NT2/D1 (cell line): ENCODE data around the gene DDX21.
"Not testable (repeated sequence)": the region's sequence is repeated elsewhere in the genome, so short reads cannot be mapped to it uniquely, and the experiment has no call there.

Experiments
- DNase-seq: peaks from one replicate; pipeline ENCODE4 v3.0.0-alpha.2; 2011; ENCODE audit warnings: low read depth, low spot score
- H3K27me3 ChIP-seq: 2 replicates; pipeline ENCODE4 v1.6.0; 2011; ENCODE audit warnings: mild to moderate bottlenecking; ENCODE audit not compliant: insufficient read length, insufficient read depth
- H3K36me3 ChIP-seq: 2 replicates; pipeline ENCODE4 v1.6.1; 2011; ENCODE audit warnings: mild to moderate bottlenecking, low read length, mixed read lengths; ENCODE audit not compliant: insufficient read depth, insufficient read length
- H3K4me1 ChIP-seq: 2 replicates; pipeline ENCODE4 v1.5.1; 2011; ENCODE audit not compliant: insufficient read depth, insufficient read length
- H3K4me3 ChIP-seq: 2 replicates; pipeline ENCODE4 v1.5.1; 2011; ENCODE audit warnings: low read depth; ENCODE audit not compliant: insufficient read length
- H3K9ac ChIP-seq: 2 replicates; pipeline ENCODE4 v1.6.0; 2011; ENCODE audit warnings: low read depth; ENCODE audit not compliant: insufficient read length
- H3K9me3 ChIP-seq: 2 replicates; pipeline ENCODE4 v1.5.1; 2011; ENCODE audit warnings: mild to moderate bottlenecking, low read length; ENCODE audit not compliant: insufficient read depth
- SUZ12 ChIP-seq: IDR thresholded peaks from 2 replicates; pipeline ENCODE4 v1.6.1; 2011; ENCODE audit not compliant: insufficient read length, insufficient read depth; ENCODE audit errors: extremely low read depth
- YY1 ChIP-seq: IDR thresholded peaks from 2 replicates; pipeline ENCODE4 v1.6.1; 2011; ENCODE audit not compliant: insufficient read length, insufficient read depth
- ZNF274 ChIP-seq: IDR thresholded peaks from 2 replicates; pipeline ENCODE4 v1.6.1; 2011; ENCODE audit warnings: mild to moderate bottlenecking, low read depth, low read length

The DDX21 gene

DNA sequence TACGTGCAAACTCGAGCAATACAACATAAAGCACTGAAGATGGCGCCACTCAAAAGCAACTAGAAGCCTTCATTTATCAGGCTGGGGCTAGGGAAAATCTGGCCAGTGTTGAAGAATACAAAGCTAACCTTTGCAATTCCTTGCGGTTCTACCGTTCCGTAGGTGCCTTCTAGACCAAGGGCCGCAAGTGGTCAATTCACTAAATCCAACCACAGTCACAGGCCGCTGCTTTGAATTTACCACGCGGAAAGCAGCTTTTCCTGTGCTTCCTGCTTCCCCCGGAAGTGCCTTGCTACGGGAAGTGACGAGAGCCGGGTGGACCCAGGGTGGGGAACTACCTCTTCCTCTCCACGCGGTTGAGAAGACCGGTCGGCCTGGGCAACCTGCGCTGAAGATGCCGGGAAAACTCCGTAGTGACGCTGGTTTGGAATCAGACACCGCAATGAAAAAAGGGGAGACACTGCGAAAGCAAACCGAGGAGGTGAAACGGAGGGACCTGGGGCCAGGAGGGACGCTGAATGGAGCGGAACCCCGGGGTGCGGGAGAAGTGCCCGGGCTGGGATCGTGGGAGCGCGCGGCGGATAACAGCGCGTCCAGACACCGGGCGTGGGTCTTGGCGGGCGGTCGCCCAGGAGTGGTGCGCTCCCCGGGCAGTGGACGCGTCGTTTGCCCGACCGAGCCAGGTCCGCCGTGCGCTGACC lies at the start of gene DDX21:
Gene DDX21, plus strand, starts transcription at position 339 of the 701 bp plus-strand sequence. Its CDS starts 56 bp downstream, at position 395.
- TF ChIP-seq SUZ12, result no peak
- TF ChIP-seq YY1, result no peak
- no peak for TF ChIP-seq ZNF274
- Histone ChIP-seq H3K4me1 (peaks cover 2% of the 10 kb centered on the region), H3K9ac (peak within 1 kb of the TSS; percentile 98), H3K4me3 (peak within 1 kb of the TSS; percentile 99), H3K9me3 (no peaks in the 10 kb centered on the region), H3K36me3 (peaks cover 32% of the 10 kb centered on the region), H3K27me3 (no peaks in the 10 kb centered on the region)
- peak; percentile 68 for DNase-seq

DNA sequence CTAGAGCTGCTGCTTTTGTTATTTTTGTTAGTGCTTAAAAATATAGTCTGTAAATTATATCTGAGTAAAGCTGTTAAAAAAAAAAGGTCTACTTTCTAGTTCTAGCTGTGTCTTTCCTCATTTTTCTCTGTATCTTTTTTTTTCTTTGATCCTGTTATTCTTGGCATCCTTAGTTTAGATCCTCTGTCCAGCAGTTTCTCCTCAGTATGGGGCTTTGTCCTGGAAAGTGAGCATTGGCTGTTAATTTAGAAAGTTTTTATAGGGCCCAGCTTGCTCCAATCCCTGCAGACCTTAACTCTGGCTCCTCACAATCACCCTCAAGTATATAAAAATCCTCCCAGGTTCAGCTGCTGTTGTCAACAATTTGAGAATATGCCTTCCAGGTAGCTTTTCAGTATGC lies 31.4 kb upstream of the DDX21 start:
- no peaks in the 10 kb centered on the region for H3K9me3 ChIP-seq
- H3K9ac ChIP-seq, result no peak overlapping the region
- no peaks in the 10 kb centered on the region for H3K4me1 ChIP-seq
- no peak for TF ChIP-seq SUZ12
- no peak for DNase-seq
- no peaks in the 10 kb centered on the region for H3K27me3 ChIP-seq
- H3K36me3 ChIP-seq, result peaks cover 24% of the 10 kb centered on the region
- H3K4me3 ChIP-seq, result no peak overlapping the region

DNA sequence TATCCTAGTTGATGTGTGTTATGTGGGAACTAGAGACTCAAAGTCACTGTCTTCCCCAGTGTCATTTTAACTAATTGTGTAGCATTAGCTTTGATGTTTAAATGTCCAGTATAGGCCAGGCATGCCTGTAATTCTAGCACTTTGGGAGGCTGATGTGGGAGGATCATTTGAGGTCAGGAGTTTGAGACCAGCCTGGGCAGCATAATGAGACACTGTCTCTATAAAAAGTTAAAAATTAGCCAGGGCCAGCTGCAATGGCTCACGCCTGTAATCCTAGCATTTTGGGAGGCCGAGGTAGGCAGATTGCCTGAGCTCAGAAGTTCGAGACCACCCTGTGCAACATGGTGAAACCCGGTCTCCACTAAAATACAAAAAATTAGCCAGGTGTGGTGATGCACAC lies 30.5 kb upstream of the DDX21 start:
- H3K4me3 ChIP-seq, result no peak overlapping the region
- H3K27me3 ChIP-seq, result no peaks in the 10 kb centered on the region
- H3K4me1 ChIP-seq, result no peaks in the 10 kb centered on the region
- H3K36me3 ChIP-seq, result peaks cover 21% of the 10 kb centered on the region
- TF ChIP-seq SUZ12, result no peak
- no peak for TF ChIP-seq ZNF274
- no peak for TF ChIP-seq YY1
- no peak overlapping the region for H3K9ac ChIP-seq
- no peak for DNase-seq
- no peaks in the 10 kb centered on the region for H3K9me3 ChIP-seq

DNA sequence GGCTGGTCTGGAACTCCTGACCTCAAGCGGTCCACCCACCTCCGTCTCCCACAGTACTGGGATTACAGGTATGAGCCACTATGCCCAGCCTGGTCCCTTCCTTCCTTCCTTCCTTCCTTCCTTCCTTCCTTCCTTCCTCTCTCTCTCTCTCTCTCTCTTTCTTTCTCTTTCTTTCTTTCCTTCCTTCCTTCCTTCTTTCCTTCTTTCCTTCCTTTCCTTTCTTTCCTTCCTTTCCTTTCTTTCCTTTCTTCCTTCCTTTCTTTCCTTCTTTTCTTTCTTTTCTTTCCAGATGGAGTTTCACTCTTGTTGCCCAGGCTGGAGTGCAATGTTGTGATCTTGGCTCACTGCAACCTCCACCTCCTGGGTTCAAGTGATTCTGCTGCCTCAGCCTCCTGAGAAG lies 26.8 kb upstream of the DDX21 start:
- not testable (repeated sequence) for H3K4me3 ChIP-seq, H3K9me3 ChIP-seq, H3K27me3 ChIP-seq, H3K4me1 ChIP-seq, DNase-seq, H3K9ac ChIP-seq
- peaks cover 24% of the 10 kb centered on the region for H3K36me3 ChIP-seq

DNA sequence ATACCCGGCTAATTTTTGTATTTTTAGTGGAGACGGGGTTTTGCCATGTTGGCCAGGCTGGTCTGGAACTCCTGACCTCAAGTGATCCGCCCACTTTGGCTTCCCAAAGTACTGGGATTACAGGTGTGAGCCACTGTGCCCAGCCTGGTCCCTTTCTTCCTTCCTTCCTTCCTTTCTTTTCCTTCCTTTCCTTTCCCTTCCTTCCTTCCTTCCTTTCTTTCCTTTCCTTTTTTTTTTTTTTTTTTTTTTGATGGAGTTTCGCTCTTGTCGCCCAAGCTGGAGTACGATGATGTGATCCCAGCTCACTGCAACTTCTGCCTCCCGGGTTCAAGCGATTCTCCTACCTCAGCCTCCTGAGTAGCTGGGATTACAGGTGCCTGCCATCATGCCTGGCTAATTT lies 26.1 kb upstream of the DDX21 start:
- peaks cover 28% of the 10 kb centered on the region for H3K36me3 ChIP-seq
- H3K4me1 ChIP-seq, H3K9ac ChIP-seq, H3K4me3 ChIP-seq, DNase-seq, H3K9me3 ChIP-seq, H3K27me3 ChIP-seq: not testable (repeated sequence)

DNA sequence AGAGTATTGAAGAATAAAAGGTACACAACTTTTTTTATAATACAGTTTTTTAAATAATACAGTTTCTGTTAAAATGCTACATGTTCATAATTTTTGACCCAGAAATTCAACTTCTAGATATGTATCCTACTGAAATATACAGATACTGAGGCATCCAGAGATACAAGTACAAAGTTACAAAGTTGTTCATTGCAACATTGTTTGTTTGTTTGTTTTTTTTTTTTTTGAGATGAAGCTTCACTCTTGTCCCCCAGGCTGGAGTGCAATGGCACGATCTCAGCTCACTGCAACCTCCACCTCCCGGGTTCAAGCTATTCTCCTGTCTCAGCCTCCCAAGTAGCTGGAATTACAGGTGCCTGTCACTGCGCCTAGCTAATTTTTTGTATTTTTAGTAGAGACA lies 23.1 kb upstream of the DDX21 start:
- H3K36me3 ChIP-seq, result peaks cover 32% of the 10 kb centered on the region
- not testable (repeated sequence) for H3K4me3 ChIP-seq

DNA sequence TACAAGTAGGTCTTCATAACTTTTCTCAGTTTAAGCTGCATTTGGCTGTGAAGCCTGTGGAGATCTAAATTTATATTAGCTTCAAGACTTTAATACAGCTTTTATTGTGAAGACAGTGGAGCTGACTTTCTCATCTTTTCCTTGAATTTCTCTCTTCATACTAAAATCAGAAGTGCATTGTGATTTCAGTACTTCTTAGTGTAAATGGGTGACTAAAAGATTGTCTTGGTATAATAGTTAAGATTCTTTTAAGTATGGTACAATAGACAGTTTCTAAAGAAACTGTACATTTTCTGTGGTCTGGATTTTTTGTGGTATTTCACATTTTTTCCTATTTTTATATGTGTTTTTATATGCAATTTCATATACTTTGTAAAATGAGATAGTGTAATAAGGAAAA lies 21.0 kb upstream of the DDX21 start:
- H3K4me1 ChIP-seq, result no peaks in the 10 kb centered on the region
- H3K4me3 ChIP-seq, result no peak overlapping the region
- H3K9me3 ChIP-seq, result no peaks in the 10 kb centered on the region
- peaks cover 38% of the 10 kb centered on the region for H3K36me3 ChIP-seq
- TF ChIP-seq SUZ12, result no peak
- no peak for TF ChIP-seq YY1
- no peak for TF ChIP-seq ZNF274
- no peak overlapping the region for H3K9ac ChIP-seq
- H3K27me3 ChIP-seq, result no peaks in the 10 kb centered on the region
- no peak for DNase-seq

More for the DNA sequence above, 23.1 kb upstream of the DDX21 start:
- DNase-seq, H3K27me3 ChIP-seq, H3K9ac ChIP-seq, H3K9me3 ChIP-seq, H3K4me1 ChIP-seq: not testable (repeated sequence)

DNA sequence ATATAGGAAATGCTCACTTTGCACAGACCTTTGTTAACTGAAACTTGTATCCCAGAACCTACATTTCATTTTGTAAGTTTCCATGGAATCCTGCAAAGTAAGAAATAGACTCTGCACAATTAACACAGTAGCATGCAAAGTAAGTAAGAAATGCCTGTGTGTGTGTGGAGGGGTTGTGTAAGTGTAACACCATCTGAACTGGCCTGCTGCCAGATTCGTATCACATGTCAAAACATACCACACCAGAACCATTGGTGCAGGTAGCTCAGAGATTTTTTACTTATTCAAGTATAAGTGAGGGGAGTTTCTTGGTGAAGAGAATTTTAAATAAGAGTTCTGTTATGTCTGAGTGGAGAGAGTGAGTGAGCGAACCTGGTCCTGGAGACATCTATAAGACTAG lies 17.9 kb upstream of the DDX21 start:
- H3K4me3 ChIP-seq, result no peak overlapping the region
- no peak for DNase-seq
- peaks cover 34% of the 10 kb centered on the region for H3K36me3 ChIP-seq
- no peaks in the 10 kb centered on the region for H3K9me3 ChIP-seq
- no peak overlapping the region for H3K9ac ChIP-seq
- no peaks in the 10 kb centered on the region for H3K4me1 ChIP-seq
- no peaks in the 10 kb centered on the region for H3K27me3 ChIP-seq
- no peak for TF ChIP-seq YY1
- no peak for TF ChIP-seq ZNF274
- TF ChIP-seq SUZ12, result no peak
